UCSD-AML1 (cell line): Measurements from ENCODE around the gene FGD3.
"Not testable (repeated sequence)": the region's sequence is repeated elsewhere in the genome, so short reads cannot be mapped to it uniquely, and the experiment has no call there.

Source experiments
- DNase-seq: peaks from one replicate; lab custom pipeline; 2025; ENCODE audit not compliant: unreplicated experiment; lab: John Stamatoyannopoulos, UW

The FGD3 gene

GRCh38 chr9:92974761-92975755 is 27.7 kb downstream of the FGD3 start:
- DNase-seq, result no peak

- no peak for DNase-seq
These were observed 29.1 kb downstream of the FGD3 start for GRCh38 chr9:92976431-92976830.

GRCh38 chr9:92977279-92977678 is 30.0 kb downstream of the FGD3 start:
- no peak for DNase-seq

- no peak for DNase-seq
These were observed 31.1 kb downstream of the FGD3 start for GRCh38 chr9:92978345-92978875.

GRCh38 chr9:92979283-92980056 is 32.1 kb downstream of the FGD3 start:
- DNase-seq, result no peak

- no peak for DNase-seq
These were observed 32.9 kb downstream of the FGD3 start for GRCh38 chr9:92980085-92980745.

GRCh38 chr9:92982130-92982529 is 34.8 kb downstream of the FGD3 start:
- DNase-seq, result no peak

GRCh38 chr9:92983984-92984589 is 36.8 kb downstream of the FGD3 start:
- no peak for DNase-seq

- no peak for DNase-seq
These were observed 37.7 kb downstream of the FGD3 start for GRCh38 chr9:92984976-92985375.

GRCh38 chr9:92986176-92987119 is 39.1 kb downstream of the FGD3 start:
- DNase-seq, result no peak

GRCh38 chr9:92988215-92988768 is 41.0 kb downstream of the FGD3 start:
- no peak for DNase-seq

GRCh38 chr9:92989561-92989960 is 42.2 kb downstream of the FGD3 start:
- DNase-seq, result no peak

- no peak for DNase-seq
These were observed 43.1 kb downstream of the FGD3 start for GRCh38 chr9:92990461-92990860.

GRCh38 chr9:92992549-92992948 is 45.2 kb downstream of the FGD3 start:
- DNase-seq, result no peak

GRCh38 chr9:92998871-92999270 is 51.5 kb downstream of the FGD3 start:
- not testable (repeated sequence) for DNase-seq

- DNase-seq, result no peak
These were observed 53.7 kb downstream of the FGD3 start for GRCh38 chr9:93001031-93001430.

- DNase-seq, result no peak
These were observed 55.4 kb downstream of the FGD3 start for GRCh38 chr9:93002700-93003099.

GRCh38 chr9:93003552-93004407 is 56.5 kb downstream of the FGD3 start:
- peak; percentile 31 for DNase-seq
